Esophagus mucosa (tissue), 1 donor: Measurements from ENCODE around the gene ACTL10. TPM values are rescaled to one million over a fixed set of nuclear protein-coding genes. Genes with fewer than 3 reads are reported as not detected.
A peak's percentile ranks its signal among the peaks of the same experiment; 100 is the strongest.
"Not testable (repeated sequence)": the region's sequence is repeated elsewhere in the genome, so short reads cannot be mapped to it uniquely, and the experiment has no call there.

Experiments used
- ATAC-seq: fragments of 200-7000 bp; cut with Tn5 transposase; one replicate; pipeline ENCODE4 v1.9.1; 2020
- total RNA-seq: library from RNA; stranded (reverse); gene quantifications from one replicate; pipeline ENCODE4 v1.2.4, GENCODE V29; 2023
- donor health status: DM: yes; HTN: yes; CAD: no.

The ACTL10 gene
- 2.0 TPM for total RNA-seq

DNA sequence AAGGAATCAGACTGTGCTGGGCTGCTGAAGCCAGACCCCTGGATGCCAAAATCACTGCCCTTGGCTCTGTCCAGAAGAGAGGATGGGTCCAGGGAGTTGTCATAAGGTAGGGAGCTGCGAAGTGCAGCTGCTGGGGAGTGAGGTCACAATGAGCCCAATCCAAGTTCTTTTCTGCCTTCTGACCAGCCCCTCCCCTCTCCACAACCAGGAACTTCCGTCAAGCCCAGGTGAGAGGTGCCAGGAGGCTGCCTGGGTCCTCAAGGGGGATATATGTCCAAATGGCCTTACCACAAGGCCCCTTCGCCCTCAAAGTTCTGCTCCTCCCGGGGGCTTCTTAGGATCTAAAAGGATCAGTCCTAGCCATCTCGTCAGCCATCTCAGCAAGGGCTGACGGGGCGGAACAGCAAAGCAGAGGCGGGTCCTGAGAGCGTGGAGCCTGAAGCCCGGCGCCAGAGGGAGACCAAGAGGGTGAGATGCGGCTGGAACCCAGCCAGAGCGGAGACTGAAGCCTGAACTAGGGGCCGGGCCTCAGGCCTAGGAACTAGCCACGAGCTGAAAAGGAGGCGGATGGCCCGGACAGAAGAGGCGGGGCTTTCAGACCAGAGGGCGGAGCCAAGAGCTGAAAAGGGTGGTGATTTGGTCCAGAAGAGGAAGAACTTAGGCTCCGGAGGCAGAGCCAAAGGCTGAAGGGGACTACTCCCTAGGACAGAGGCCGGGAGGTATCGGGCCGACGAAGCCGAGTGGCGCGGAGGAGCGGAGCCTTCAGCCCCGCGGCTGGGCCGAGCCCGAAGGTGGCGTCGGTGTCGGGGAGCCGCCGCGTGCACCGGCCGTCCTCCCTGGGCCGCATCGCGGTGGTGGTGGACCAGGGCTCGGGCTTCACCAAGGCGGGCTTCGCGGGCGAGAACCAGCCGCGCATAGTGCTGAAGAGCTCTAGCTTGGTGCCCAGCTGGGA lies at the start of gene ACTL10:
TSS of gene ACTL10 (plus strand) at position 651 of the 952 bp plus-strand sequence. CDS start 555 bp downstream, outside the sequence.
- ATAC-seq, result peak; percentile 70

DNA sequence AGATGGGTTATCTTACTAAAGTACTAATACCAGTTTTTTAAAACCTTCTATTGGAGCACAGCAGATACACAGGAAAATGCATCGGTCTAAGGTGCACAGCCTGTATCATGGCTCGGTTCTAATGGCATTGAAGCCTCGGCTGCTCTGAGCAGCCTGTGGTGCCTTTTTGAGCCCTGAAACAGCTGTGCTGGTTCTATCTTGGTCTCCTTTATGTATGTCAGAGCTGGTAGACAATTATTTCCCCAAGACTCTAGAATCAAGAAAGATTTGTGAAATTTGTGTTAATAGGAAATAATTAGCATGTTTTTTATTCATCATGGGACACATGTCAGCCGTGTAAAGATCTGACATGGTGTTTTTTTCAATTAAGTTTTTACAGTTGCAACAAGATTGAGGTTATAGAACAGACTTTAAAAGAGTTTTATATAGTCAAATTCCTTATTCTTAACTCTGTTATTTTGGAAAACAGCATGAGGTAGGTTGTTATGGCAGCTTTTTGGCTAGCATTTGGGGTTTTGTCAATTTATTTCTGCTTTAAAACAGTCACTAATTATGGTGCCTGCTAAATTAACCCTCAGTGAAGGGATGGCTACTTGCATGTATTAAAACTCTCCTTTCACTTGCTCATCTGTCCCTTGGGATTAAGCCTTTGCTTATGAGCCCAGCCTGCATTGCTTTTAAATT lies 44.9 kb upstream of the ACTL10 start:
- ATAC-seq, result no peak

DNA sequence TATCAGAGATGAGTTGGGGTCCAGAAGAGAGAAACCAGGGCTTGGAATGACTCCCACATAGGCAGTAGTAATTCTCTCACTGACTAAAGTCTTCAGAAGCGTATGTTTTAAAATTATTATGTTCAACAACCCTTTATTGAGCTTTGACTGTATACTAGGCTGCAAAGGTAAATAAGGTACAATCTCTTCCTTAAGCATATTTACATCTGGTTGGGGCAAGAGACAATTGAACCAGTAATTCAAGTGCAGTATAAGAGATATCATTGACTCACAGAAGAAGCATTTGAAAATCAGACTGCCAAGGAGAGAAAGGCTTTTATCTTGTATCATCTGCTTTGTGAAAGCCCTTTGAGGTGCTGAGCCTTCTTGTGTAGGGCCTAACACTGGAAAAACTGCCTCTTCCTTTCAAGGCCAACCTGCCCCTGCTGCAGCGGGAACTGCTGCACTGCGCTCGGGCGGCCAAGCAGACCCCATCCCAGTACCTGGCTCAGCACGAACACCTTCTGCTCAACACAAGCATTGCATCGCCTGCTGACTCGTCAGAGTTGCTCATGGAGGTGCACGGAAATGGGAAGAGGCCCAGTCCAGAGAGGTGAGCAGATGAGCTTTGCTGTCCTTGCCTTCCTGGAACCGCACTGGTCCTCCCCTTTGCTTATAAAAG lies 43.9 kb upstream of the ACTL10 start:
- ATAC-seq, result no peak

DNA sequence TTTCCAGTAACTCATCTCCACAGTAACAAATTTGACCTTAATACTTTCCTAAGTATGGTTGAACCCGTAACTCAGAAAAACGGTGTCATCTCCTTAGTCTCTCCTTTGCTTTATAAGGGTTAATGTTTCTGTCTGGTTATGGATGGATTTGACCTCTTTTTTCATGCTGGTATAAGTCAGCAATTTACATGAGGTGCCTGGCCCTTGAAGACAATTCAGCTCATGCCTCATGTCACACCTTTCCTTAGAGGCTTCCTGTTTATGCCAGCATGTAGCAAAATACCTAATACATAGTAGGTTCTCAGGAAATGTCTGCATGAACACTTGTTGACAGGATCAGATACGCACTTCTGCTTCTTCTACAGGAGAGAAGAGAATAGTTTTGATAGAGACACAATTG lies 42.3 kb upstream of the ACTL10 start:
- ATAC-seq, result no peak

DNA sequence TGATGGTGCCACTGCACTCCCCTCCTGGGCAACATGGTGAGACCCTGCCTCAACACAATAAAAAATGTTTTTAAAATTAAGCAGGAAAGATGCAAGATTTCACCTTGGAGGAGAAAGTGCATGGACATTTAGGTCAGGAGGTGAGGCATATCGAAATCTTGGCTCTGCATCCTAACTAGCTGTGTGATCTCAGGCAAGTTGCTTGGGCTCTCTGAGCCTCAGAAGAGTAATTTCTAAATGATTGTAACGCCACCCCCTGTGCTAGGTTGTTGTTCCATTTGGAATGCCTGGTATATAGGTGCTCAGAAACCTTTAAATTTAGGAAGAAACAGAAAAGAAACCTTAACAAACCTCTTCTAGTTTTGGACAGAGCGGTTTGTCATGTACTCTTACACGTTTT lies 40.6 kb upstream of the ACTL10 start:
- no peak for ATAC-seq

DNA sequence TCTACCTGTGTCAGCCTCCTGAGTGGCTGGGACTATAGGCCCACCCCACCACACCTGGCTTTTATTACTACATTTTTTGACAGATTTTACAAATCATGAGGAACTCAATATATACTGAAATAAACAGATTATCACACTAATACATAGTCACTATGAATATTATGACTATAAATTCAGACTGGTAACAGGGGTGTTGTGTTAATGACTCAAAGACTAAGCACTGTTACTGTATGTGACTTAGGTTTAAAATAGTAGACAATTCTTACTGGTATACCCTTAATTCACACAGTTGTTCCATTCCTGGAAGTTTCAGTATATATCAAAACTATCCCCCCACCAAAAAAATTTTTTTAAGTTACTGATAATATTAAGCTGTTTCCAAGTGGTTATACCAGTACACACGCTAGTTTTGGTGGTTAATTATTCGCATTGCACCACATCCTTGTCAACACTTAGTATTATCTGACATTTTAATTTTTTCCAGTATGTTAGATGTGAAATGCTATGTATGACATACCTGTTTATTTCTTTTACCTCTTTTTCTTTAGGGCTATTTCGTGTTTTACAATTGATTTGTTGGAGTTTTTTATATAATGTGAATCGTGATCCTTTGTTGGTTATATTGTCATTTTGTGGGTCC lies 39.0 kb upstream of the ACTL10 start:
- ATAC-seq, result no peak

DNA sequence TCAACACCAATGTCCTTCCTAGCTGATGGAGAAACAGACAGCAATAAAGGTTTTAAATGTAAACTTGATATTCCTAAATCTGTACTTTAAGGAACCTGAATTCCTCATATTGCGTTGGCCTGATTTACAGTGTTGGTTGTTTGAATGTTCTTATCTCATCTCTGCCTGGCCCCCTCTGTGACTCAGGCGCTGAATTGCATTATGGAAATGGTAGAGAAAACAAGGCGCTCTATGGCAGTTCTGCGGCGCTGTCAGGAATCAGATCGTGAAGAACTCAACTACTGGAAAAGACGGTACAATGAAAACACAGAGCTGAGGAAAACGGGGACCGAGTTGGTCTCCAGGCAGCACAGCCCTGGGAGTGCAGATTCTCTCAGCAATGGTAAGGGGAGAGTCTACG lies 37.2 kb upstream of the ACTL10 start:
- no peak for ATAC-seq

DNA sequence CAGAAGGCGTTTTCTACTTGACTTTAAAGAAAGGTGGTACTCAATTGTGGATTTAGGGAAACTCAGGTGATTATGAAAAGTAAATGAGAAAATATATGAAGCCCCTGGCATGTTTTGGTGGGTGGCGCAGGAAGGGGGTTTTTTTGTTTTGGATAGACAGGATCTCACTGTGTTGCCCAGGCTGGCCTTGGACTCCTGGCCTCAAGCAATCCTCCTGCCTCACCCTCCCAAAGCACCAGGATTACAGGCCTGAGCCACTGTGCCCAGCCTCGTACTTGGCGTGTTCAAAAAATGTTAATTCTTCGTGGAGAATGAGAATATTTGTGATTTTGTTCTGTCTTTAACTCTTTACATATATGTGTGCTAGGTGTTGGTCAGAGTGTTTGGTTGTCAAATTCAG lies 36.8 kb upstream of the ACTL10 start:
- no peak for ATAC-seq

DNA sequence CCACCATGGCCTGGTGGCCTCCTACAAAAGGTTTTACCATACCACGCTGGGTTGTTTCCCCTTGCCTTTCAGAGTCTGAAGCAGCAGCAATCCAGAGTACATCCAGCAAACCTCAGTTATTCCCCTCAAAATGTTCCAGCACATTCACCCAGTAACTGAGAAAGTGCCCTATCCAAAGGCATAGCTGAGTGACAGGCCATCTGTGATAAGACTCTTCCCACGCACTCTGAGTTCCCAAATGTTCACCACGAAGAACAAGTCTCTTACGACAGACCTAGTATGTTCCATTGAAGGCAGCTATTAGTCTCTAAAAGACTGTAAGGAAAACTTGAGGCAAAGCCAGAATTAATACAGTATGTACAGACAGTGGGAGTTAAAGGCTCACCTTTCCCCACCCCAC lies 36.2 kb upstream of the ACTL10 start:
- ATAC-seq, result no peak

DNA sequence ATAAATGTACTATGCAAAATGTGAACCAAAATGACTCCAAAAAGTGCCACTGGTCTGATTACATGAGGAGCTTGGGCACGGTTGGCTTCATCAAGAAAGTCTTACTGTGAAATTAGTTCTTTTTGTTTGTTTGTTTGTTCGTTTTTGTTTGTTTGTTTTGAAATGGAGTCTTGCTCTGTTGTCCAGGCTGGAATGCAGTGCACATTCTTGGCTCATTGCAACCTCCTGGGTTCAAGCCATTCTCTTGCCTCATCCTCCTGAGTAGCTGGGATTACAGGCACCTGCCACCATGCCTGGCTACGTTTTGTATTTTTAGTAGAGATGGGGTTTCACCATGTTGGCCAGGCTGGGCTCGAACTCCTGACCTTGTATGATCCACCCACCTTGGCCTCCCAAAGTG lies 34.8 kb upstream of the ACTL10 start:
- not testable (repeated sequence) for ATAC-seq

DNA sequence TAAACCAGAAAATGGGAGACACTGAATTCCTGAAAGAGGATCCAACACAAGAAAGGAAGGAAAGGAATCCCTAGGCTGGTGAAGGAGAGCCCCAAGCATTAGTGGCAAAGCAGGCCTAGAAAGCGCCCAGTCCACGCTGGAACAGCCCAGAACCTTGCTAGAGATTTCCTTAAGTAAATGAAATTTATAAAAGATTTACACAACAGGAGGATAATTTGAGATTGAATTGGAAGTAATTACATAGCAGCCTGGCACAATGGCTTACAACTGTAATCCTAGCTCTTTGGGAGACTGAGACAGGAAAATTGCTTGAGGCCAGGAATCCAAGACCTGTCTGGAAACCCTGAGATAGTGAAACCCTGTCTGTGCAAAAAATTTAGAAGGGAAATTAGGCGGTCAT lies 31.4 kb upstream of the ACTL10 start:
- ATAC-seq, result no peak

DNA sequence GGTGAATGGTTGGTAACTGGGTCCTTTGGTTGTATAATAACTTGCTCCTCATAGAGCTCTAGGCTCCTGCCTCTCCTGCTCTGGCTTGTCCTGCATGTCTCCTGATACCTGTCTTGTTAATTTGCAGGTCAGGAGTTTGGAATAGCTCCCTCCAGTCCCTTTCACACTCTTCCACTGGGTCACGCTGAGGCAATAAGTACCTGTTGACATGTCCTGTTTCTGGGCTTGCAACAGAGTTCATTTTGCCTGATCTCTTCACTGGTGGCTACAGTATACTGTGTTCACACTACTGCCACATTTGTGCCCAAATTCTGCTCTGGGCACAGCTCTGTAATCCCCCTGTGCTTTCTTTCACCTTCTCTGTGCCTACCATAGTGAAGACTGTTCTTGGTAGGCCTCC lies 30.0 kb upstream of the ACTL10 start:
- no peak for ATAC-seq

DNA sequence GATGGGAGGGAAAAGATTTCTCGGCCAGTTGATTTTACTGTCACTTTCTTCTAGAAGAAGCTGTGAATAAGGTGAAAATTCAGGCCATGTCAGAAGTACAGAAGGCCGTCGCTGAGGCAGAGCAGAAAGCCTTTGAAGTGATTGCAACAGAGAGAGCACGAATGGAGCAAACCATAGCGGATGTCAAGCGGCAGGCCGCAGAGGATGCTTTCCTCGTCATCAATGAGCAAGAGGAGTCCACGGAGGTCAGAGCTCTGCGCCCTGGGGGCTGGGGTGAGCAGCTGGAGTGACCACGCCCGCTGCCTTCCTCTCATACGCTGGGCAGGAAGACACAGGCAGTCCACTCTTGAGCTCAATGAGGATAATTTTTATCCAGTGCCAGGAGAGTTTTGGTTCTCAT lies 26.5 kb upstream of the ACTL10 start:
- ATAC-seq, result no peak

DNA sequence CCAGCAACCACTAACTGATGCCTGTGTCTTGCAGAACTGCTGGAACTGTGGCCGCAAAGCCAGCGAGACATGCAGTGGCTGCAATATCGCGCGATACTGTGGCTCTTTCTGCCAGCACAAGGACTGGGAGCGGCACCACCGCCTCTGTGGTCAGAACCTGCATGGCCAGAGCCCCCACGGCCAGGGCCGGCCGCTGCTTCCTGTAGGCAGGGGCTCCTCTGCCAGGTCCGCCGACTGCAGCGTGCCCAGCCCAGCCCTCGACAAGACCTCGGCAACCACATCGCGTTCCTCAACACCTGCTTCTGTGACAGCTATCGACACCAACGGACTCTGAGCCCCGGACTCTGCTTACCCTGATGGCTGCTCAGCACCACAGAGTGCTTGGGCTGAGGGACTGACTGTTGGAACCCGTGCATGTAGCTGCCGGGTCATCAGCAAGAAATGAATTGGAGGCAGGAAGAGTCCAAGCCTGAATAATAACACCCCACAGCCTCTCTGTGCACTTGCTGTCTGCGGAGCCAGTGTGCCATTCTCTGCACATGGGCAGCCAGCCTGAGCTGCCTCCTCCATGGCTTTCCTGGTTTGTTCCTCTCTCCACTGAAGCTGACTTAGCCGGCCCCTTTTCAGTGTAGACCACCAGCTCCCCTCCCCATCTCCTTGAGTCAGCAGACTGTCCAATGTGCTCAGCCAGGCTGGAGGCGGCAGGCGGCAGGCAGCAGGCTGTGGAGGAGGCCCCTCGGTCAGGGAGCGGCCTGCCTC lies 22.3 kb upstream of the ACTL10 start:
- no peak for ATAC-seq

DNA sequence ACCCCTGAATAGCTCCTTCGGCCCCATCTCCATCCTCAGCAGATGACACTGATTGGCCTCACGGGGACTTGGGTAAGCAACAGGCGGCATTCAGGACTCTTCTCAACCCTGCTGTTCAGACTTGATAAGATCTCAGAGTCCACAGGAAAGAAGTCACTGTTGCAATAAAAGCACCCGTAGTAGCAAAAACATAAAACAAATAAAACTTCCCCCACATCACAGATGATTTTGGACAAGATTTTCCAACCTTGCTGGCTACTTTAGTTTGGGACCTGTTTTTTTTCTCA lies 21.7 kb upstream of the ACTL10 start:
- no peak for ATAC-seq

DNA sequence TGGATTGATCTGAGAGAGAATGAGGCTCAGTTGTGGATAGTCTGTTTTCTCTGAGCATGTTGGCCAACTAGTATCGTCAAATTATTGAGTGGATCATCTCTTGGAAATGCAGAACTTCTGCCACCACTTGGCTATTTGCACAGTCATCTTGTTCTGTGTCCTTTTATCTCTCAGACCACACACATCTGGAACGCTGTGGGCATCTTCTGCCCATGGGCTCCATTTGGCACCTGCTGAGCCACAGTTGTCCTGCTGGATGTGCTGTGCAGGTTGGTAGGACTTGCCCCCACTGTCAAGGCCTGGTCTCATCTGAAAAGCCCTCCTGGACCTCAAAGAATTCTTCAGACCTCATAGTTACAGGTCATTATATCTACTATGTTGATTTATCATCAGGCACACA lies 21.3 kb upstream of the ACTL10 start:
- no peak for ATAC-seq

DNA sequence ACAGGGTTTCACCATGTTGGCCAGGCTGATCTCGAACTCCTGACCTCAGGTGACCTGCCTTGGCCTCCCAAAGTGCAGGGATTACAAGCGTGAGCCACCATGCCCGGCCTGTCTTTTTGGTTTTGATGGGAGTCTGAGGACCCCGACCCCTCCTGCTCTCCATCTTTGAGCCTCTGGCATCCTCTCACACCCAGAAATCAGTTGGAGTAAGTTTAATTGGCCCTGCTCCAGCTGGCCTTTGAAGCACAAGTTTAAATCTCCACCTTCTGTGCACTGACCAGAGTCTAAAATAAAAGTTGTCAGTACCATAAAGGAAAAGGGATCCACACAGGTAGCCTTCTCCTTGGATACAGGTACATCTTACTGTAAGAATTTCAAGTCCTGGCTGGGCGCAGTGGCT lies 20.6 kb upstream of the ACTL10 start:
- ATAC-seq, result no peak

DNA sequence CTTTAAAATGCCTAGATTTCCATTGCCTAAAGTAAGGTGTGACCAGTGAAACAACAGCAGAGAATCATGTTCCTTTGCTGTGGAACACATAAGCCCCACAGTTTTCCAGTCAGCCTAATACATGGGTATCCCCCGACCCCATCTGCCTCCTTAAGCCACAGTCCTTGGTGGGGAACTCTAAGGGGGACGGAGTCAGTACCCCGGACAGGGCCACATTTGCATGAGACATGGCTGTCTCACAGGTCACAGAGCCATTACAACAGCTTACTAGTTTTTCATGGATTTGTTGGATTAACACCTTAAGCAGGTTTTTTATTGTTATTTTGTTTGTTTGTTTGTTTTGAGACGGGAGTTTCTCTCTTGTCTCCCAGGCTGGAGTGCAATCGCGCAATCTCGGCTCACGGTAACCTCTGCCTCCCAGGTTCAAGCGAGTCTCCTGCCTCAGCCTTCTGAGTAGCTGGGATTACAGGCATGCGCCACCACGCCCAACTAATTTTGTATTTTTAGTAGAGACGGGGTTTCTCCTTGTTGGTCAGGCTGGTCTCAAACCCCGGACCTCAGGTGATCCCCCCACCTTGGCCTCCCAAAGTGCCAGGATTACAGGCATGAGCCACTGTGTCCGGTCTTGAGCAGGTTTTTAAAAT lies 19.7 kb upstream of the ACTL10 start:
- ATAC-seq, result not testable (repeated sequence)

DNA sequence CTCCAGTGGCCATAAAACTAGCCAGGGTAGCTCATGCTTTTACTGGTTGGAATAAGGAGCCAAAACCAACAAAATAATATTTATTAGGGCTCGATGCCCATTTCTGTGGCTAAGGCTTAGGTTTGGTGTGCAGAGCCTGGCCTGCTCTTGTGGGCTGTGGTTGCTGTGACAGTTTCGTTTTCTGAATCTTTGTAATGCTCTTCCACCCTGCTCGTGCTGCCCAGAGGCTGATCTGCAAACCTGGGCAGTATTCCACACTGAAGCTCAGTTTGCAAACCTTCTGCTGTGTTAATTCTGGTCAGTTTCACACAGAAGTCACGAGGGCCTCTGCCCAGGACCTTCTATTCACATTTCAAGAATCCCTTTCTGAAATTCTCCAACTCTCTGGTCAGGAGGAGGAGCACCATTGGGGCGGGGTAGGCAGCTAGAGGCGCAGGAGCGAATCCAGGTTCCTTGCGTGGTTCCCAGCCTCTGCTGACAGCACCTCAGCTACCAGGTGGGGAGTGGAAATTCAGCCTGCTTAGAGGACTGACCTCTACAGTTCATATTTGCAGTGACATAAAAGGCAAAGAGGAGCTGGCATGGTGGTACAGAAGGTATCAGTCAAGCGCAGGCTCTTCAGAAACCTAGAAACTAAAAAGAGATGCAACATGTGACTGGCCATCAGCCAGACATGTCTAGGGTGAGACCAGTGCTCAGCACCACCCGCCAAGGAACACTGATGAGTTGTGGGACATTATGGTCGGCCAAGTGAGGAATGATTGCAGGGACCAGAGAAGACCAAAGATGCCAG lies 18.9 kb upstream of the ACTL10 start:
- peak; percentile 41 for ATAC-seq

DNA sequence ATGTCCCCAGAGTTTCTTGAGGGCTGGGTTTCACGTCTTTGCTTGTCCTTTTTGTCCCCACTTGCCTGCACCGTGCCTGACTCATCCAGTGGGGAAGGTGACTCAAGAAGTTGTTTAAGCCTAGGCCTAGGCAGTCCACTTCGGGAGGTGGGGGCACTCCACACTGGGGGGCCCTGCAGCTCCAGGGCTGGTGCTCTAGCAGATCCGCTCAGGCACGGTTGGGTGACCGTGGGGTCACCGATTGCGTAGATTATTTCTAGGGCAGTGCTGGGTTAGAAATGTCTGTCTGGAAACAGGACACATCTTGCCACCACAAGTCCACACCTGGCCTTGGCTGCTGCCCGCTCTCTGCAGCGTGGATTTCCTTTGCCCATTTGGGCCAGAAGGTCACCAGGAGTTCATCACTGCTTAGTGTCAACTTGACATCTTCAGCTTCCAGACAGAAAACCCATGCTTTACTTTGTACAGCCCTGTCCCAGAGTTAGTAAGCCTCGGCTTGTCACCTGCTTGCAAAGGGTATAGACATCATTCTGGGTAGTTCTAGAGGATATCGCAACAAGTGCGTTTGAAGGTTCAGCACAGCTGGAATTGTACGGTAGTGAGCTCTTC lies 18.2 kb upstream of the ACTL10 start:
- peak; percentile 66 for ATAC-seq
